ENCODE results near the gene LAGE3.

Gene LAGE3

DNA sequence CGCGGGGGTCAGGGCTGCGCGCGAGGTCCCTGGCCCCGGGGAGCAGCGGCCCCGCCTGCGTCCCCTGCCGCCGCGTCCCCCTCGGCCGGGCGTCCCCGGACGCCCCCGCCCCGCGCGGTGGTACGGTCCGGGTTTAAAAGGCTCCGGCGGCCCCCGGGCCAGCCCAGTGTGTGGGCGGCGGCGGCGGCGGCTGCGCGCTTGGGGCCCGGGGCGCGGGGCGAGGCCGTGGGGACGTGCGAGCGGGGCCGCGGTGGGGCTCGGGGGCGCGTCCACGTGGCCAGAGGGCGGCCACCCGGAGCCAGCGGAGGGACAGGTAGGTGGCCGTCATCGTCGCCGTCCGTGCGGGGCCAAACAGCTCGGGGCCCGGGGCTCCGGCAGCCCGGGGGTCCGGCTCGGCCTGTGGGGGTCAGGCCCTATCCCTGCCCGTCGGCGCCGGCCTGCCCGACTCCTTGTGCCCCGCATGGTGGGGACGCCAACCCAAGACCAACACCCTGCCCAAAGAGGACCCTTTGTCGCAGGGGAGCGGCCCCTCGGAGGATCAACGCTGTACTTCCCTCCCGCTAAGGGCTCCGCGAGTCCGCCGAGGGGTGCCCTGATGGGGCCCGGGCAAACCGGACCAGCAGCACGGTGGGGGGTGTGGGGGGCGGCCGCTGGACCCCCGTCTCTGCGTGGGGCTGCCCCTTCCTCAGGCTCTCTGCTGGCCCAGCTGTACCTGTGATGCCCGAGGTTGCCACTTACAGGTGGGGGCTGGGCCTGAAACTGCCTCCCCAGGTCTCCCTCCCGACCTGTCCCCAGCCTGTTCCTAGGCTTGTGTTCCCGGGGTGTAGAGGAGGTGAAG is 20.7 kb downstream of the LAGE3 start, which contains the start of gene PLXNA3:
Gene PLXNA3, plus strand, starts transcription at position 166 of the 838 bp plus-strand sequence. CDS start 1,903 bp downstream, outside the sequence.
- DNase-seq (ENCODE audit: low read depth in 3 of 3) = peak in 2 of 3 donors; percentile 37 to 42

DNA sequence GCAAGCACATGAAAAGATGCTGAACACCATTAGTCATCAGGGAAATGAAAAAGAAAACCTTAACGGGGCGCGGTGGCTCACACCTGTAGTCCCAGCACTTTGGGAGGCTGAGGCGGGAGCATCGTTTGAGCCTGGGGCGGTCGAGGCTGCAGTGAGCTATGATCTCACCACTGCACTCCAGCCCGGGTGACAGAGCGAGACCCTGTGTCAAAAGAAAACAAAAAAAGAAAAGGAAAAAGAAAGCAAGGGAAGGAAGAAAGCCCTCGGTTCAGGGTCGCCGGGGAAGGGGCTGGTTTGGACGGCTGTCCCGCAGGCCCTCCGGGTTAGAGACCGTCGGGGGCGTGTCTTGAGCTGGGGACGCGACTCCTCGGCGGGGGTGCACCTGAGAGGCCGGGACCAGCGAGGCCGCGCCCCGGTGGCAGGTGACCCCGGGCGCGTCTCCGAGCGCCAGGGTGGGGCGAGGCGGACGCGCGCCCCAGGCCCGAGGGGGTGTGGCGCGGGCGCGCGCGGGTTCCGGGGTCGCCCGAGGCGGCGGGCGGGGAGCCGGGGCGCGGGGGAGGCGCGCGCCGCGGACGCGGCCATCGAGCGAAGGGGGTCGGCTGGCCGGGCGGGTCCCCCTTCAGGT is 21.5 kb downstream of the LAGE3 start:
- DNase-seq (ENCODE audit: low read depth in 3 of 3) = no peak

DNA sequence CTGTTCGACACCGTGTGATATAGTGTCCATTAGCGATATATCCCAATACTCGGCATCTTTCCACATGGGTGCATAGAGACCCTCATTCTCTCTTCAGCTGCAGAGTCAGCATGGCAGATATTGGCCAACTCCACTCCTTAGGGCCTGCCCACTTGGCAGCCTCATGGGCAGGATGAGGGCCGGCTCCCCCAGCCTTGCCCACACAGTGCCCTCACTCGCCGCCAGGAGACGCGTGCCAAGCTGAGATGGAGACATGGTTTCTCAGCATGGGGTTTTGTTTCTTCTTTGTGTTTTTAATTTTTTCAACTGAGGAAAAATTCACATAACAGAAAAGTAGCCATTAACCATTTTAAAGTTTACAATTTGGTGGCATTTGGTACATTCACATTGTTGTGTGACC is 26.3 kb downstream of the LAGE3 start:
- DNase-seq (ENCODE audit: low read depth in 3 of 3) = no peak

DNA sequence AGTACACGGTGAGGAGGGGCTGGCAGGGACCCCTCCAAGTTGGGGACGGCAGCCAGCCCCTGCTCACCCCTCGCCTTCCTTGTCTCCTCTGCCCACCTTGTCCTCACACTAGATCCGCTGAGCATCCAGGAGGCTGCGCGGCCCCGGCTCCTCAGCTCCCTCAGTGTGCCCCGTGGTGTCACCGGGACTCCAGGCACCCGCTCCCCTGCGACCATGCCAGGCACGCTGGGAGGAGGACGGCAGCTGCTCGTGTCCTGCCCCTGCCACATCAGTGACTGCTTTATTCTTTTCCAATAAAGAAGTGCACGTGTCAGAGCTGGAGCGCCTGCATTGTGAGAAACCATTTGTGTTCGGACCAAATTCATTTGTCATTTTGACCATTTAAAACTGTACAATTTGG is 28.8 kb downstream of the LAGE3 start:
- DNase-seq (ENCODE audit: low read depth in 3 of 3) = no peak

DNA sequence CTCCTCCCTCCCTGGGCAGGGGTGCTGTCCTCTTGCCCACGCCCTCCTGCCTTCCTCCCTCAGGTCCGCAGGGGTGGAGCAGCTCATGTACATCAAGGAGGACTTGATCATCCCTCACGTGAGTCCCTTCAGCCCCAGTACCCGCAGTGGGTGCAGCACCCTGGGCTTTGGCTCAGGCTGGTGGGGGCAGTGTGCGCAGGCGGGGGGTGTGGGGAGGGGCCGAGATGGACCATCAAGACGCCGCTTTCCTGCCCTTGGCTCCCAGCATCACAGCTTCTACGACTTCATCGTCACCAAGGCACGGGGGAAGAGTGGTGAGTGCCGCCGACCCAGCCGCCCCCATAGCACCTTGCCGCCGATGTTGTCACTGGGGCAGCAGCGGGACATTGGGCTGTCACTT is 29.5 kb downstream of the LAGE3 start:
- DNase-seq (ENCODE audit: low read depth in 3 of 3) = no peak

DNA sequence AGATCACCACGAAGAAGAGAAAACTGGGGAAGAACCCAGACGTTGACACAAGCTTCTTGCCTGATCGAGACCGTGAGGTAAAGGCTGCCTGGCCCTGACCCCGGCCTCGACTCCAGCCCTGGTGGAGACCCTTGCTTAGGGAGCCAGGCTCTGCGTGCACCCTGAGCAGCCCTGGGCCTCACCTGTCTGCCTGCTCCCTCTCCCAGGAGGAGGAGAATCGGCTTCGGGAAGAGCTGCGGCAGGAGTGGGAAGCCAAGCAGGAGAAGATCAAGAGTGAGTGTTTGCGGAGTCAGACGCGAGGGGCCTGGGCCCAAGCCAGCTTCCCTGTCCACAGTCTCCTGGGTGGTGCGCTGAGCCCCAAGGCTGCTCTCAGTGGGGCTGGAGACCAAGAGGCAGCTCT is 30.6 kb downstream of the LAGE3 start:
- DNase-seq (ENCODE audit: low read depth in 3 of 3) = no peak

DNA sequence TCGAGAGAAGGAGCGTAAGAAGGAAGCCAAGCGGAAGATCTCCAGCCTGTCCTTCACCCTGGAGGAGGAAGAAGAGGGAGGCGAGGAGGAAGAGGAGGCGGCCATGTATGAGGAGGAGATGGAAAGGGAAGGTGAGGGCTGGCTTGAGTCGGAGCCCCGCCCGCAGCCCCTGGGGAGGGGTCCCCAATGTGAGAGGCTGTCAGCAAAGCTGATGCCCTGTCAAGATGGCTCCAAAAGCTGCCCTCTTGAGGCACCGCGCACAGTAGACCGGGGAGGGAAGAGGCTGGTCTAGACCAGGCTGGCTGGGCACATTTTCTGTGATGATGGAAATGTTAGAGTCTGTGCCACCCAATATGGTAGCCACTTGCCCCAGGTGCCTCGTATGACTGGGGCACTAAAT is 32.7 kb downstream of the LAGE3 start:
- no peak for DNase-seq (ENCODE audit: low read depth in 3 of 3)

DNA sequence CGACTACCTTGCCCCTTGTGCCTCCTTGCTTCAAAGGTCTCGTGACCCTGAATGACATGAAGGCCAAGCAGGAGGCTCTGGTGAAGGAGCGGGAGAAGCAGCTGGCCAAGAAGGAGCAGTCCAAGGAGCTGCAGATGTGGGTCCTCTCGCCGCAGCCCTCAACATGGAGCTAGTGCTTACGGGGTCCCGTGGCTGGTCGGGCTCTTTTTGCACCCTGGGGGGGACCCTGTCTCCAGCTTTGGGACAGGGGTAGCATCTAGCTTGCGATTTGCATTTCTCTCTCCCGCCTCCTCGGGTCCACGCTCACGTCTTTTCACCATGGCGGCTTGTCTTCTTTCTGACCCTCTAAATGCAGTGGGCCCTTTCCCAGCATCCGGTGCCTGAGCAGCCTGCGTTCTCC is 33.3 kb downstream of the LAGE3 start:
- DNase-seq (ENCODE audit: low read depth in 3 of 3) = no peak

DNA sequence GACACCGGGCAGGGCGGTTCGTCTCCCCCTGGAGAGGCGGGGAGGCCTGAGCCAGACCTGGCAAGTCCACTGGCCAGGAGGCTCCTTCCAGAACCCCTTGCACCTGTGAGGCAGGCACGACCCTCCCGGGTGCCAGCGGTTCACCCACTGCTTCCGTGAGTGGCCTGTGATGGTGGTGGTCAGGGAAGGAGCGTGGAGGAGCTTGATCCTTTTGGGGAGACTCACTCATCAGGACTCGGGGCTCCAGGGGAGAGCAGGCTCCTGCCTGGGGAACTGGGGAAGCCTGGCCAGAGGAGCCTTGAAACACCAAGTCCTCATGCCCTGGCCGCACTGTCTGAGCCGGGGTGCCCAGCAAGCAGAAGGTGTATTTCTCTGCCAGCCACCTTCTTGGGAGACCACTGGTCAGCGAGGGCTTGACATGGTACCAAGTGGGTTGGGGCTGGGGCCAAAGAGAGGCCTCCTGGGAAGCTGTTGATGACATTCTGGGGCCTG is 34.3 kb downstream of the LAGE3 start:
- DNase-seq (ENCODE audit: low read depth in 3 of 3) = no peak

DNA sequence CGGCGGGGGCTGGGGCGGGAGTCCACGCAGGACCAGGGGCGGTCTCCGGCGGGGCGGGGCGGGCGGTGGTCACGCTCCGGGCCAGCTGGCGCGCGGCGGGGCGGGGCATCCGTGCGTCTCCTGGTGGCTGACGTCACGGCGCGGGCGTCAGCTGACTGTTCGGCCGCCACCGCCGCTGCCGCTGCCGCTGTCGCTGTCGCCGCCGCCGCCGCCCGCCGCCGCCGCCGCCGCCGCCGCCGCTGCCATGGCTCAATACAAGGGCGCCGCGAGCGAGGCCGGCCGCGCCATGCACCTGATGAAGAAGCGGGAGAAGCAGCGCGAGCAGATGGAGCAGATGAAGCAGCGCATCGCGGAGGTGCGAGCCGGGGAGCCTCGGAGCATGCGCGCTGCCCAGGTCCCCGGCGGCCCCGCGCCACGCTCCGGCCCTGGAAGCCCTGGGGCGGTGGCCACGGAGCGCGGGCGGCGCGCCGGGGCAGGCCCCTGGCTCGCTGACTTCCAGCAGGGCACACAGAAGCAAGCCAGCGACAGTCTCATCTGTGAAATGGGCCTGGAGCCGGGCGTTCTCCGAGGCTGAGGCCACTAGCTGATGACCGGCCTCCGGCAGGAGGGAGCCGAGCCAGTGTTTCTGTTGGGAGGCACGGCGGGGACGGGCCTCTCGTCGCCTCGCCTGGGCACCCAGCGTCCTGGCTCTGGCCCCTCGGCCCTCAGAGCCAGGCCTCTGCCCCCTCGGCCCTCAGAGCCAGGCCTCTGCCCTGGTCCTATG is 34.9 kb downstream of the LAGE3 start, which contains the start of gene FAM50A:
Gene FAM50A, plus strand, starts transcription at position 150 of the 763 bp plus-strand sequence. Its CDS starts 95 bp downstream, at position 245.
- peak in 2 of 3 donors; percentile 37 to 69 for DNase-seq (ENCODE audit: low read depth in 3 of 3)

DNA sequence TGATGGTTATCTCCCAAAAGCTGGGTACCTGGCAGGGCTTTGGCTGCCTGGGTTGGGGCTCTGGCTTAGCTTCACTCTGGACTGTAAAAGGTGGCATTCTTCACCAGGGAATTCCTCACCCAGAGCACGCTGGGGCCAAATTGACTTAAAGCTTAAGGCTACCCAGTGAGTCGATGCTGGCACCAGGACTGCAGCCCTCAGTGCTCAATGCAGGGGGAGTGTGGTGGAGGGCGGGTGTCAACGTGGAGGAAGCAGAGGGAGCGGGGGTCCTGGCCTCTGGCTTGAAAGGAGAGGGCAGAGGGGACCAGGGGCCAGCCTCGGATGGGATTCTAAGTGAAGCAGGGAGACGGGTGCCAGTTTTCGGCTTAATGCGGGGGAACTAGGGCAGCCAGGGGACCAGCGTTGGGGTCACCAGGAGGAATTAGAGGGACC is 35.6 kb downstream of the LAGE3 start:
- no peak for DNase-seq (ENCODE audit: low read depth in 3 of 3)

DNA sequence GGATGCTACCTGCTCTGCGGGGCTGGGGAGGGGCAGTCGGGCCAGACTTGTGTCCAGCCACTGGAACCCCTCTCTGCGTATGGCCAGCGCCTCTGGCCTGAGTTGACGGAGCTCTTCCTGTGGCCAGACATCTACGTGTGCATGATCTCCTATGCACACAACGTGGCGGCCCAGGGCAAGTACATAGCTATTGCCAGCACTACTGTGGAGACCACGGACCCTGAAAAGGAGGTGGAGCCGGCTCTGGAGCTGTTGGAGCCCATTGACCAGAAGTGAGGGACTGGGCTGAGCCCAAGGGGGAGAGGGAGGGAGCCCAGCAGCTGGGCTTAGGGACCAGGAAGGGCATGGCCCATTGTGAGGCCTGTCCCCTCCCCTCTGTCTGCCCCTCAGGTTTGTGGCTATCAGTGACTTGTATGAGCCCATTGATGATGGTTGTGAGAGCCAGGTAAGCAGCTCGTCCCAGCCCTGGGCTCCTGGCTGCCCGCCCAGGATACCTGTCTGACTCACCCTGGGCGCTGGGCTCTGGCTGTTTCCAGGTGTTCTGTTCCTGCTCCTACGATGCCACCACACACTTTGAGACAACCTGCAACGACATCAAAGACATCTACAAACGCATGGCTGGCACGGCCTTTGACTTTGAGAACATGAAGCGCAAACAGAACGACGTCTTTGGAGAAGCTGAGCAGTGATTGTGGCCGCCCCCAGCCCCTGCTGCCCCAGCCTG is 36.9 kb downstream of the LAGE3 start:
- DNase-seq (ENCODE audit: low read depth in 3 of 3) = no peak

DNA sequence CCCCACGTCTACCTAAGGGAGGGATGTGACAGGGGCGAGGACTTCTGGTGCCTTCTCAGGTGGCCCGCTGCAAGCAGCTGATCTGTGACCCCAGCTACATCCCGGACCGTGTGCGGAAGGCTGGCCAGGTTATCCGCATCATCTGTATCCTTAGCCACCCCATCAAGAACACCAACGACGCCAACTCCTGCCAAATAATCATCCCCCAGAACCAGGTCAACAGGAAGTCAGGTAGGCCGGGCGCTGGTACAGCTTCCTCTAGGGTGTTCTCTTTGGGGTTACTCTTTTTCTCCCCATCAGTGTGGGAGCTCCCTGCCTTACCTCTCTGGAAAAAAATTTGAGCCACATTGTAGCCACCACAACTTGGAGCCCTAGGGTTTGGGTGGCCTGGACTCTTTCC is 37.5 kb downstream of the LAGE3 start:
- DNase-seq (ENCODE audit: low read depth in 3 of 3) = no peak

DNA sequence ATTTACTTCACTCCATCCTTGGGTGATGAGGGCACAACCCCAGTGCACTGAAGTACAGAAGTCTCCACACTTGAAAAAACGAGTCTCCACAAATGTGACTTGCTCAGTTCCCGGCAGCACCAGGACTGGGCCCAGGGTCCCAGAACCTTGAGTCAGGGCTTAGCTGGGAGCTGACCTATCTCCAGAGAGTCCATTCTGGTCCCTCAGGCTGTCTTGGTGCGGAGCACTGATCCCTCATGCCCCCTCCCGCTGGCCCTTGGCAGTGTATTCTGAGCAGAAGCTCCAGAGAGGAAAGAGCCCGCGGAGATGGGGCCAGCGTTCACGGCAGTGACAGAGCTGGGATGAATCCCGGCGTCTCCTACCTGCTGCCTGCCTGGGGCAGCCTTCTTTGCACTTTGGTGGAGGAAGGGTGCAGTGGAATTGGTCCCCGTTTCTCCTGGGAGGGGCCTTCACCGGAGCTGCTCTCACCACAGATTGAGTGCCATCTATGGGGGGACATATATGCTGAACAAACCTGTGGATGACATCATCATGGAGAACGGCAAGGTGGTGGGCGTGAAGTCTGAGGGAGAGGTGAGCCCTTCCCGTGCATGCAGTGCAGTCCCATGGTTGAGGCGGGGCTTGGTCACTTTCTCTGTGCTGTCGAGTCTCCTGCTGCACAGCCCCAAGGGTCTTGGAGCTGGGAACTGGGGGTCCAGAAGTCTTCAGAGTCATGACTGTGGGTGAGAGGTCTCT is 38.3 kb downstream of the LAGE3 start:
- no peak for DNase-seq (ENCODE audit: low read depth in 3 of 3)

DNA sequence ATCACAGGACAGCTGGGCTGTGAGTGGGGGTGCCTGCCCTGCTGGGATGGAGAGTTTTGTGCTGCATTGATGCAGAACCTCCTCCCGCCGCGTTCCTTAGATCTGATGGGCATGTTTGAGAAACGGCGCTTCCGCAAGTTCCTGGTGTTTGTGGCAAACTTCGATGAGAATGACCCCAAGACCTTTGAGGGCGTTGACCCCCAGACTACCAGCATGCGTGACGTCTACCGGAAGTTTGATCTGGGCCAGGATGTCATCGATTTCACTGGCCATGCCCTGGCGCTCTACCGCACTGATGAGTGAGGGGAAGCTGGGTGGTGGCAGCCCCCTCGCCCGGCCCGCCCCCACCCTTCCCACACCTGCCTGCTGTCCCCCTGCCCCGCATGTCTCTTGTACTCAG is 39.2 kb downstream of the LAGE3 start:
- no peak for DNase-seq (ENCODE audit: low read depth in 3 of 3)

DNA sequence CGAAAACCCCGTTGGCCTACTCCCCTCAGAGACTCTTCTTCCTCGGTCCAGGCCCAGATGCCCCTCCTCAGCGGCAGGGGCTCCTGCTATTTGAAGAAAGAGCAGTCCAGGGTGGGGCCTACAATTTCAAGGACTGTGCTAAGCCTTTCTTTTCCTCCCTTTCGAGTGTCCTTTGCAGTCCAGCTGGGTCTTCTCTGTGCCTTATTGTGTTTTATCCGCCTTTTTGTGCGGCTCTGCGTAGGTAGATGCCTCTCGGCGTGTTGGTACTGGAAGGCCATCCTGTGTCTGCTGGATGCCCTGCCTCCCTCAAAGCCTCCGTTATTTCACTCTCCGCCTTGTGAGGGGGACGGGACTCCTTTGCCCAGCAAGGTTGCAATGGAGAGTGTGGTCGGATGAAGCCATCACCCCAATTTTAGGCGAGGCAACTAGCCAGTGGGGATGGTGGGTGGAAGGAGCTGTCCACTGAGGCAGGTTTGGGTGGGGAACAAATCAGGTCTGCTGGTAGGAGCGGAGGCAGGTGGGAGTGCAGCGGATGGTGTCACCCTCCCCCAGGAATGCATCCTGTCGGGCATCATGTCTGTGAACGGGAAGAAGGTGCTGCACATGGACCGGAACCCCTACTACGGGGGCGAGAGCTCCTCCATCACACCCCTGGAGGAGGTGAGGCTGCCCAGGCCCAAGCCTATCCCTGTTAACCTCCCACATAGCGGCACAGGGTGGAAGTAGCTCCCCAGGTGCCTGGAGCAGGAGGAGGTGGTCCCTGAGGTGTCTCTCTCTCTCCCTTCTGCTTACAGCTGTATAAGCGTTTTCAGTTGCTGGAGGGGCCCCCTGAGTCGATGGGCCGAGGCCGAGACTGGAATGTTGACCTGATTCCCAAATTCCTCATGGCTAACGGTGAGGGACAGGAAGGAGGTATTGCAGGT is 40.8 kb downstream of the LAGE3 start:
- no peak for DNase-seq (ENCODE audit: low read depth in 3 of 3)

DNA sequence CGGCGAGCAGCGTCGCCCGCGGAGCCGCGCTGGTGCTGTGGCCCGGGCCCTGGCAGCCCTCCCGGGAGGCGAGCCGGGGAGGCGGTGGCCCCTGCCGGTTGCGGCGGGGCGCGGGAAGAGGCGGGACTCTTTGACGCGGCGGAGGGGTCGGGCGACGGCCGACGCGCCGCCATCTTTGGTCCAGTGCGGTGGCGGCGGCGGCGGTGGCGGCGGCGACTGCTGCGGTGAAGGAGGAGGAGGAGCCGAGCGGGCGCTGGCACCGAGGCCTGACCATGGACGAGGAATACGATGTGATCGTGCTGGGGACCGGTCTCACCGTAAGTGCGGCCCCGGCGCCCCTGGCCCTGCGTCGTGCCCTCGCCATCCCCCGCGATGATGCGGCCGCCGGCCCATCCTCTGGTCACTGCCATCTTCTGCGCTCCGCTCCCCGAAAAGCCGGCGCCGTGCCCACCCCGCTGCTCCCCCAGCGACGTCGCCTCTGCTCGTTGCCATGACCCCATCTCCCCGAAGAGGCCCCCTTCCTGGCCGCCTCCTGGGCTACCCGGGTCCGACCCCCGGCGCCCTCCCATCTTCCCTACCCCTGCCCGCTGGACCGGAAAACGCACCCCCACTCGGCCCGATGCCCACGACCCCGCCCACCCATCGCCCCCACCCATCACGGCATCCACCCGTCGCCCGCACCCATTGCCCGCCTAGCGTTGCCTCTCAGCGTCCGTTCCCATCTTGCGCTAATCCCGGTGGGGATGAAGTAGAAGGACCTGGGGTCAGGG is 41.9 kb downstream of the LAGE3 start, which contains the start of gene GDI1:
Gene GDI1, plus strand, starts transcription at position 172 of the 770 bp plus-strand sequence. Its CDS starts 101 bp downstream, at position 273.
- peak in 1 of 3 donors; percentile 24 for DNase-seq (ENCODE audit: low read depth in 3 of 3)

DNA sequence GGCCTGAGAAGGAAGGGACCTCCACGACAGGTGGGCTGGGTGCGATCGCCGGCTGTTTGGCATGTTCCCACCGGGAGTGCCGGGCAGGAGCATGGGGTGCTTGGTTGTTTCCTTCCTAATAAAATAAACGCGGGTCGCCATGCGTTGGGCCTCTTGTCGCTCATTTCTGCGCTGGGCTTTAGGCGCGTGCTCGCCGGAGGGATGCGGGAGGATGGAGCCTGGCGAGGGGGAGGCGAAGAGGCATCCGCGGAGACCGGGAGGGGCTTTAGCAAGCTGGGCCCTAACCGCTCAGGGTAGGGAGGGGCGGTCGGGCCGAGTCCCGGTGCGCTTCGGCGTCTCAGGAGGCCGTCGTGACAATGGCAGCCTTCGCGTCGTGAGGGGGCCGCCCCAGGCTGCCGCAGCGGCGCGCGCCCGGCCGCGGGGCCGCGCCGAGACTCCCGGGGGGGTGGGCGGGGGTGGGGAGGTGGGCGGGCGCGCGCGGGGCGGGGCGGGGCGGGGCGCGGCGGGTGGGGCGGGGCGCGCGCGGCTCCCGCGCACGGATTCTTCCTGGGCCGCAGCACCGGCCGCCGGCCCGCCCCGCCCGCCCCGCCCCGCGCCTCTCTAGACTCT is 42.6 kb downstream of the LAGE3 start:
- DNase-seq (ENCODE audit: low read depth in 3 of 3) = no peak
